GM06990 (cell line): ENCODE data around the gene SLC8A2.

Source experiments
- DNase-seq: peaks from one replicate; pipeline ENCODE4 v3.0.0-alpha.2; 2011; ENCODE audit not compliant: insufficient read length; ENCODE audit errors: extremely low read depth
- H3K27me3 ChIP-seq: replicated peaks from 2 replicates; pipeline ENCODE4 v1.6.0; 2011; ENCODE audit warnings: low read length; ENCODE audit not compliant: control insufficient read depth, insufficient read depth
- H3K36me3 ChIP-seq: 2 replicates; pipeline ENCODE4 v1.5.1; 2011; ENCODE audit warnings: low read length; ENCODE audit not compliant: control insufficient read depth, insufficient read depth
- H3K4me3 ChIP-seq: replicated peaks from 2 replicates; pipeline ENCODE4 v1.5.1; 2011; ENCODE audit warnings: low read depth, mild to moderate bottlenecking, control low read depth, low read length
- CTCF ChIP-seq: IDR thresholded peaks from 2 replicates; pipeline ENCODE4 v1.5.1; 2011; ENCODE audit warnings: low read length, control low read depth, mild to moderate bottlenecking, inconsistent platforms; ENCODE audit not compliant: insufficient read depth, poor library complexity, severe bottlenecking

The SLC8A2 gene

GRCh38 chr19:47476438-47476972, 4.8 kb upstream of the SLC8A2 start:
- no peak for DNase-seq
- no peak for TF ChIP-seq CTCF
- Histone ChIP-seq H3K27me3 (no peaks in the 10 kb centered on the region), H3K4me3 (no peak overlapping the region), H3K36me3 (no peaks in the 10 kb centered on the region)

- Histone ChIP-seq H3K36me3 (no peaks in the 10 kb centered on the region), H3K27me3 (no peaks in the 10 kb centered on the region), H3K4me3 (no peak overlapping the region)
- TF ChIP-seq CTCF, result no peak
- no peak for DNase-seq
Measured at GRCh38 chr19:47475465-47475864, 3.8 kb upstream of the SLC8A2 start.

- no peak overlapping the region for H3K4me3 ChIP-seq
- peaks cover 1% of the 10 kb centered on the region; the same call in 1 of the 2 replicates for H3K27me3 ChIP-seq
- TF ChIP-seq CTCF, result no peak
- H3K36me3 ChIP-seq, result no peaks in the 10 kb centered on the region
- DNase-seq, result no peak
Measured at GRCh38 chr19:47473336-47473735, 1.6 kb upstream of the SLC8A2 start.

- H3K27me3 ChIP-seq, result peaks cover 1% of the 10 kb centered on the region; the same call in 1 of the 2 replicates
- H3K36me3 ChIP-seq, result no peaks in the 10 kb centered on the region
- H3K4me3 ChIP-seq, result no peak overlapping the region
- DNase-seq, result no peak
- no peak for TF ChIP-seq CTCF
Measured at GRCh38 chr19:47471381-47471732, 336 bp downstream of the SLC8A2 start.

- no peak for DNase-seq
- Histone ChIP-seq H3K36me3 (no peaks in the 10 kb centered on the region), H3K4me3 (no peak overlapping the region), H3K27me3 (peaks cover 1% of the 10 kb centered on the region; the same call in 1 of the 2 replicates)
- TF ChIP-seq CTCF, result no peak
Measured at GRCh38 chr19:47470447-47471195, 1.1 kb downstream of the SLC8A2 start.
